WTC11 (cell line): ENCODE results near the gene CC2D1A. TPM values are rescaled to one million over a fixed set of nuclear protein-coding genes. Genes with fewer than 3 reads are reported as not detected.
"Not testable (repeated sequence)": the region's sequence is repeated elsewhere in the genome, so short reads cannot be mapped to it uniquely, and the experiment has no call there.

Experiments
- ATAC-seq: fragments of 200-7000 bp; cut with Tn5 transposase; 2 replicates; pipeline ENCODE4 v1.10.0; 2021; ENCODE audit warnings: mild to moderate bottlenecking, moderate library complexity
- CTCF ChIA-PET: fragments of 300-600 bp; sonication (Branson Sonifier 250); formaldehyde crosslinking; loops from one replicate; lab custom pipeline; 2021; ENCODE audit warnings: antibody characterized with exemption; lab: Charles Lee
- POLR2A ChIA-PET: fragments of 350-600 bp; sonication (Branson Sonifier 250); formaldehyde crosslinking; loops from one replicate; lab custom pipeline; 2021; ENCODE audit warnings: antibody characterized with exemption; lab: Charles Lee
- DNase-seq: peaks from one replicate; pipeline ENCODE4 v3.0.0; 2021; ENCODE audit warnings: low spot score
- H3K27ac Mint-ChIP-seq: 2 replicates; pipeline ENCODE4 v1.8.0; 2021; ENCODE audit warnings: mixed read lengths
- H3K27me3 Mint-ChIP-seq: 2 replicates; pipeline ENCODE4 v1.8.0; 2021; ENCODE audit warnings: low read depth, mild to moderate bottlenecking, moderate library complexity, mixed read lengths
- H3K36me3 Mint-ChIP-seq: 2 replicates; pipeline ENCODE4 v1.8.0; 2021; ENCODE audit warnings: mixed read lengths
- H3K4me1 Mint-ChIP-seq: 2 replicates; pipeline ENCODE4 v1.8.0; 2022; ENCODE audit warnings: mixed read lengths
- H3K4me3 Mint-ChIP-seq: 2 replicates; pipeline ENCODE4 v1.8.0; 2021; ENCODE audit warnings: mild to moderate bottlenecking, moderate library complexity, mixed read lengths
- H3K9me3 Mint-ChIP-seq: 2 replicates; pipeline ENCODE4 v1.8.0; 2021; ENCODE audit warnings: mixed read lengths
- ATF1 ChIP-seq: sonication (generic); formaldehyde crosslinking; IDR thresholded peaks from 2 replicates; pipeline ENCODE4 v1.8.1; 2023; ENCODE audit warnings: mild to moderate bottlenecking, moderate library complexity, missing genetic modification reagents
- ATF6 ChIP-seq: sonication (generic); formaldehyde crosslinking; IDR thresholded peaks from 2 replicates; pipeline ENCODE4 v1.8.1; 2023; ENCODE audit warnings: mild to moderate bottlenecking, missing genetic modification reagents
- CREM ChIP-seq: sonication (generic); formaldehyde crosslinking; IDR thresholded peaks from 2 replicates; pipeline ENCODE4 v1.8.1; 2022; ENCODE audit warnings: mild to moderate bottlenecking, missing genetic modification reagents, moderate library complexity
- ETV6 ChIP-seq: sonication (generic); formaldehyde crosslinking; IDR thresholded peaks from 2 replicates; pipeline ENCODE4 v1.8.1; 2022; ENCODE audit warnings: mild to moderate bottlenecking, missing genetic modification reagents
- GRHL2 ChIP-seq: fragments of 250-450 bp; sonication (Bioruptor Pico); IDR thresholded peaks from 2 replicates; pipeline ENCODE4 v1.8.0; 2022; ENCODE audit warnings: mild to moderate bottlenecking, moderate library complexity; ENCODE audit not compliant: insufficient replicate concordance, severe bottlenecking
- OVOL2 ChIP-seq: fragments of 250-450 bp; sonication (Bioruptor Pico); IDR thresholded peaks from 2 replicates; pipeline ENCODE4 v1.9.0; 2021; ENCODE audit warnings: mild to moderate bottlenecking, borderline replicate concordance
- RELA ChIP-seq: sonication (generic); formaldehyde crosslinking; IDR thresholded peaks from 2 replicates; pipeline ENCODE4 v1.8.1; 2022; ENCODE audit warnings: missing genetic modification reagents, mild to moderate bottlenecking, borderline replicate concordance
- RORB ChIP-seq: fragments of 250-450 bp; sonication (Bioruptor Pico); IDR thresholded peaks from 2 replicates; pipeline ENCODE4 v1.9.0; 2021; ENCODE audit warnings: mild to moderate bottlenecking
- SOX15 ChIP-seq: fragments of 250-450 bp; sonication (Bioruptor Pico); IDR thresholded peaks from 2 replicates; pipeline ENCODE4 v1.9.0; 2021; ENCODE audit warnings: mild to moderate bottlenecking
- TEAD1 ChIP-seq: sonication (generic); formaldehyde crosslinking; IDR thresholded peaks from 2 replicates; pipeline ENCODE4 v1.8.0; 2022; ENCODE audit warnings: mild to moderate bottlenecking, missing genetic modification reagents
- TEAD4 ChIP-seq: sonication (generic); formaldehyde crosslinking; IDR thresholded peaks from 2 replicates; pipeline ENCODE4 v1.8.0; 2022; ENCODE audit warnings: mild to moderate bottlenecking, missing genetic modification reagents
- TP53 ChIP-seq: sonication (generic); formaldehyde crosslinking; IDR thresholded peaks from 2 replicates; pipeline ENCODE4 v1.8.1; 2023; ENCODE audit warnings: mild to moderate bottlenecking, missing genetic modification reagents
- USF1 ChIP-seq: sonication (generic); formaldehyde crosslinking; IDR thresholded peaks from 2 replicates; pipeline ENCODE4 v1.8.0; 2022; ENCODE audit warnings: mild to moderate bottlenecking, missing genetic modification reagents
- ZNF232 ChIP-seq: sonication (generic); formaldehyde crosslinking; IDR thresholded peaks from 2 replicates; pipeline ENCODE4 v1.8.0; 2022; ENCODE audit warnings: mild to moderate bottlenecking, missing genetic modification reagents
- ZNF281 ChIP-seq: sonication (generic); formaldehyde crosslinking; IDR thresholded peaks from 2 replicates; pipeline ENCODE4 v1.8.0; 2023; ENCODE audit warnings: mild to moderate bottlenecking, missing genetic modification reagents
- ZSCAN18 ChIP-seq: fragments of 250-450 bp; sonication (Bioruptor Pico); IDR thresholded peaks from 2 replicates; pipeline ENCODE4 v2.1.2; 2022; ENCODE audit warnings: mild to moderate bottlenecking, moderate library complexity
- total RNA-seq: library from RNA; stranded (reverse); gene quantifications from 3 replicates; pipeline ENCODE4 v1.2.3, GENCODE V29; 2021
- TF ChIP-seq, protein P1 (sequence below): sonication (generic); formaldehyde crosslinking; IDR thresholded peaks from 2 replicates; pipeline ENCODE4 v1.8.1; 2022; ENCODE audit warnings: low read depth, mild to moderate bottlenecking, moderate library complexity, missing genetic modification reagents, borderline replicate concordance
- TF ChIP-seq, protein P2 (sequence below): sonication (generic); formaldehyde crosslinking; IDR thresholded peaks from 2 replicates; pipeline ENCODE4 v1.8.0; 2023; ENCODE audit warnings: missing genetic modification reagents

The CC2D1A gene
- total RNA-seq, 1 experiment from 2014 or later = 44.2 TPM

GRCh38 chr19:13966684-13967128, 60.7 kb downstream of the CC2D1A start:
- DNase-seq (no peak), ATAC-seq (no peak)
- Mint-ChIP-seq H3K27ac (no peak overlapping the region), H3K36me3 (peaks cover 6% of the 10 kb centered on the region), H3K4me3 (no peak overlapping the region), H3K27me3 (peaks cover 3% of the 10 kb centered on the region), H3K4me1 (peaks cover under 1% of the 10 kb centered on the region), H3K9me3 (no peaks in the 10 kb centered on the region)
- TF ChIP-seq TP53 (no peak), RORB (CRISPR knock-in tag) (no peak), CREM (CRISPR knock-in tag) (no peak), ZSCAN18 (CRISPR knock-in tag) (no peak), ATF1 (CRISPR knock-in tag) (no peak), ZNF232 (CRISPR knock-in tag) (no peak), TEAD4 (CRISPR knock-in tag) (no peak), SOX15 (CRISPR knock-in tag) (no peak), ZNF281 (no peak), ETV6 (CRISPR knock-in tag) (no peak), GRHL2 (CRISPR knock-in tag) (no peak), RELA (CRISPR knock-in tag) (no peak), ATF6 (CRISPR knock-in tag) (no peak), OVOL2 (CRISPR knock-in tag) (no peak), TEAD1 (CRISPR knock-in tag) (no peak), USF1 (CRISPR knock-in tag) (no peak)
- TF ChIP-seq, protein P1, sequence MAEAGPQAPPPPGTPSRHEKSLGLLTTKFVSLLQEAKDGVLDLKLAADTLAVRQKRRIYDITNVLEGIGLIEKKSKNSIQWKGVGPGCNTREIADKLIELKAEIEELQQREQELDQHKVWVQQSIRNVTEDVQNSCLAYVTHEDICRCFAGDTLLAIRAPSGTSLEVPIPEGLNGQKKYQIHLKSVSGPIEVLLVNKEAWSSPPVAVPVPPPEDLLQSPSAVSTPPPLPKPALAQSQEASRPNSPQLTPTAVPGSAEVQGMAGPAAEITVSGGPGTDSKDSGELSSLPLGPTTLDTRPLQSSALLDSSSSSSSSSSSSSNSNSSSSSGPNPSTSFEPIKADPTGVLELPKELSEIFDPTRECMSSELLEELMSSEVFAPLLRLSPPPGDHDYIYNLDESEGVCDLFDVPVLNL = no peak
- TF ChIP-seq, protein P2, sequence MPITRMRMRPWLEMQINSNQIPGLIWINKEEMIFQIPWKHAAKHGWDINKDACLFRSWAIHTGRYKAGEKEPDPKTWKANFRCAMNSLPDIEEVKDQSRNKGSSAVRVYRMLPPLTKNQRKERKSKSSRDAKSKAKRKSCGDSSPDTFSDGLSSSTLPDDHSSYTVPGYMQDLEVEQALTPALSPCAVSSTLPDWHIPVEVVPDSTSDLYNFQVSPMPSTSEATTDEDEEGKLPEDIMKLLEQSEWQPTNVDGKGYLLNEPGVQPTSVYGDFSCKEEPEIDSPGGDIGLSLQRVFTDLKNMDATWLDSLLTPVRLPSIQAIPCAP (CRISPR knock-in tag) = no peak
- POLR2A ChIA-PET = no interaction called here
- CTCF ChIA-PET = interaction anchor here (1.2 kb wide), 1 partner anchor 105 kb away, joined by 3 read pairs; the partner anchor contains the start of gene MISP3

DNA sequence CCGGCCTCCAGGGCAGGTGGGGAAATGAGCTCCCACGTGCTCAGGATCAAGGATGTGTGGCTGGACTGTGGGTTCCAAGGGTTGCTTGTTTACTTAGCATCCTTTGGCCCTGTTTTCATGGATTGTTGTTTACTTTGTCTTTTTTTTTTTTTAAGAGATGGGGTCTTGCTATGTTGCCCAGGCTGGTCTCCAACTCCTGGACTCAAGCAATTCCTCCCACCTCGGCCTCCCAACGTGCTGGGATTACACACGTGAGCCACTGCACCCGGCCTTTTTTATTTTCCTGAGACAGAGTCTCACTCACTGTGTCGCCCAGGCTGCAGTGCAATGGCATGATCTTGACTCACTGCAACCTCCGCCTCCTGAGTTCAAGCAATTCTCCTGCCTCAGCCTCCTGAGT, 61.2 kb downstream of the CC2D1A start:
- H3K4me3 Mint-ChIP-seq, ATAC-seq, H3K27me3 Mint-ChIP-seq, H3K9me3 Mint-ChIP-seq, POLR2A ChIA-PET, H3K27ac Mint-ChIP-seq, H3K4me1 Mint-ChIP-seq, H3K36me3 Mint-ChIP-seq, DNase-seq: not testable (repeated sequence)
- CTCF ChIA-PET = interaction anchor here (1.2 kb wide), 1 partner anchor 105 kb away, joined by 3 read pairs; the partner anchor contains the start of gene MISP3
